HCT116 (cell line): ENCODE results near the gene ABHD16A. TPM values are rescaled to one million over a fixed set of nuclear protein-coding genes. Genes with fewer than 3 reads are reported as not detected.

Source experiments
- ATAC-seq: fragments of 200-7000 bp; cut with Tn5 transposase; 2 replicates; pipeline ENCODE4 v1.9.1; 2020; ENCODE audit warnings: mild to moderate bottlenecking, moderate library complexity
- BruUV-seq: library from RNA; stranded (reverse); fragments of 400-500 nt; replicated peaks from 2 replicates; lab custom pipeline; 2021; lab: Mats Ljungman, UMichigan
- CTCF ChIA-PET: fragments of 300-600 bp; sonication (Branson Sonifier 250); formaldehyde crosslinking; loops from one replicate; lab custom pipeline; 2021; ENCODE audit warnings: antibody characterized with exemption; lab: Charles Lee
- POLR2A ChIA-PET: fragments of 300-600, 350-600 bp; sonication (Branson Sonifier 250); formaldehyde crosslinking; loops from one replicate; lab custom pipeline; 2021; ENCODE audit warnings: antibody characterized with exemption; lab: Charles Lee
- RAD21 ChIA-PET, 2 experiments: fragments of 300-600 bp; sonication (Branson Sonifier 250); formaldehyde crosslinking; loops; one replicate each; lab custom pipeline; 2023; ENCODE audit warnings: low total read pairs in 2 of 2; ENCODE audit not compliant: uncharacterized antibody in 2 of 2, unreplicated experiment in 2 of 2, low non-redundant PET in 1 of 2; lab: Charles Lee
- DNase-seq: peaks from one replicate; pipeline ENCODE4 v3.0.0-alpha.2; 2010; ENCODE audit warnings: low read depth, low spot score
- H2AFZ ChIP-seq: fragments of 200-600 bp; shearing (Covaris generic), sonication (generic); 2 replicates; pipeline ENCODE4 v1.6.1; 2017; ENCODE audit warnings: low read depth, mixed run types, mixed read lengths, antibody characterized with exemption, low read length; ENCODE audit not compliant: poor library complexity, severe bottlenecking
- H3K27ac ChIP-seq: 2 replicates; pipeline ENCODE4 v1.5.1; 2012; ENCODE audit warnings: low read depth, low read length
- H3K27me3 ChIP-seq: fragments of 200-600 bp; sonication (generic); 2 replicates; pipeline ENCODE4 v1.6.1; 2016; ENCODE audit warnings: mixed run types, low read length, mixed read lengths; ENCODE audit not compliant: insufficient read depth
- H3K36me3 ChIP-seq, 2 experiments: fragments of 200-500 bp in 1 of 2; fragments of 200-600 bp in 1 of 2; sonication (Bioruptor generic) in 1 of 2; sonication (generic) in 1 of 2; 2 replicates each; pipeline versions ENCODE4 v1.5.1 to v1.6.1; 2014 to 2016; ENCODE audit warnings: low read length in 2 of 2, inconsistent platforms in 1 of 2, mixed read lengths in 1 of 2, mixed run types in 1 of 2; ENCODE audit not compliant: insufficient read depth in 2 of 2, control insufficient read depth in 1 of 2
- H3K4me1 ChIP-seq, 2 experiments: fragments of 200-600 bp in 1 of 2; sonication (generic) in 1 of 2; 2 replicates each; pipeline versions ENCODE4 v1.5.1 to v1.6.1; 2012 to 2017; ENCODE audit warnings: low read length in 2 of 2, inconsistent platforms in 1 of 2, mild to moderate bottlenecking in 1 of 2, mixed read lengths in 1 of 2, mixed run types in 1 of 2, moderate library complexity in 1 of 2; ENCODE audit not compliant: insufficient read depth in 2 of 2, control insufficient read depth in 1 of 2
- H3K4me2 ChIP-seq: fragments of 200-600 bp; sonication (generic); 2 replicates; pipeline ENCODE4 v1.6.1; 2017; ENCODE audit warnings: mixed run types, low read length, mixed read lengths
- H3K4me3 ChIP-seq, 2 experiments: fragments of 200-600 bp in 1 of 2; sonication (generic) in 1 of 2; replicated peaks in 1 of 2; 2 replicates each; pipeline ENCODE4 v1.5.1; 2011 to 2016; ENCODE audit warnings: low read length in 2 of 2, control low read depth in 1 of 2, low read depth in 1 of 2, mild to moderate bottlenecking in 1 of 2, mixed read lengths in 1 of 2, mixed run types in 1 of 2
- H3K79me2 ChIP-seq: fragments of 200-600 bp; sonication (generic); 2 replicates; pipeline ENCODE4 v1.6.1; 2017; ENCODE audit warnings: mild to moderate bottlenecking, mixed run types, low read length, moderate library complexity, mixed read lengths; ENCODE audit not compliant: insufficient read depth
- H3K9ac ChIP-seq: fragments of 200-600 bp; sonication (generic); 2 replicates; pipeline ENCODE4 v1.6.1; 2016; ENCODE audit warnings: low read length, mixed read lengths
- H3K9me2 ChIP-seq: fragments of 200-600 bp; sonication (generic), shearing (Covaris generic); 2 replicates; pipeline ENCODE4 v1.6.1; 2017; ENCODE audit warnings: mixed run types, mild to moderate bottlenecking, moderate library complexity; ENCODE audit not compliant: insufficient read depth
- H3K9me3 ChIP-seq, 2 experiments: fragments of 200-500 bp in 1 of 2; fragments of 200-600 bp in 1 of 2; sonication (Bioruptor generic) in 1 of 2; sonication (generic) in 1 of 2; 2 replicates each; pipeline ENCODE4 v1.6.1; 2014 to 2017; ENCODE audit warnings: low read length in 2 of 2, mixed read lengths in 2 of 2, inconsistent platforms in 1 of 2, low read depth in 1 of 2, mild to moderate bottlenecking in 1 of 2, mixed run types in 1 of 2, moderate library complexity in 1 of 2; ENCODE audit not compliant: control insufficient read depth in 1 of 2, insufficient read depth in 1 of 2
- H4K20me1 ChIP-seq: fragments of 200-600 bp; sonication (generic), shearing (Covaris generic); 2 replicates; pipeline ENCODE4 v1.6.1; 2017; ENCODE audit warnings: mixed run types, mild to moderate bottlenecking, moderate library complexity; ENCODE audit not compliant: insufficient read depth
- EGR1 ChIP-seq: IDR thresholded peaks from 2 replicates; pipeline ENCODE4 v1.6.1; 2012; ENCODE audit warnings: low read depth
- FOSL1 ChIP-seq: IDR thresholded peaks from 2 replicates; pipeline ENCODE4 v1.6.1; 2012; ENCODE audit warnings: low read depth
- POLR2AphosphoS5 ChIP-seq: IDR thresholded peaks from 2 replicates; pipeline ENCODE4 v1.6.1; 2011; ENCODE audit warnings: mild to moderate bottlenecking, low read depth, low read length, moderate library complexity
- SRF ChIP-seq: IDR thresholded peaks from 2 replicates; pipeline ENCODE4 v1.6.1; 2012; ENCODE audit warnings: low read depth
- intact Hi-C: fragments of 100-400 bp; cut with micrococcal nuclease; formaldehyde crosslinking; loops from 2 replicates; pipeline ENCODE4 v1.10.0; 2022
- total RNA-seq: library from RNA; stranded (reverse); gene quantifications from one replicate; pipeline ENCODE4 v1.2.1, GENCODE V29; 2021; ENCODE audit not compliant: unreplicated experiment
- TF ChIP-seq, protein P1 (sequence below): IDR thresholded peaks from 2 replicates; pipeline ENCODE4 v1.6.1; 2012
- TF ChIP-seq, protein P2 (sequence below), 3 experiments: fragments of 200-600 bp in 1 of 3; sonication (generic) in 1 of 3; IDR thresholded peaks in 2 of 3; conservative IDR thresholded peaks in 1 of 3; 2 replicates each; pipeline ENCODE4 v1.5.1; 2012 to 2017; ENCODE audit warnings: low read depth in 2 of 3, low read length in 2 of 3, antibody characterized with exemption in 1 of 3, borderline replicate concordance in 1 of 3, control low read depth in 1 of 3, mild to moderate bottlenecking in 1 of 3, mixed read lengths in 1 of 3, mixed run types in 1 of 3, moderate library complexity in 1 of 3; ENCODE audit not compliant: insufficient read depth in 1 of 3
- TF ChIP-seq, protein P3 (sequence below): IDR thresholded peaks from 2 replicates; pipeline ENCODE4 v1.6.1; 2012; ENCODE audit warnings: low read depth

ABHD16A gene
- total RNA-seq, 1 experiment from 2014 or later, result 32.4 TPM

GRCh38 chr6:31729515-31729978 is 26.4 kb upstream of the ABHD16A start:
- CTCF ChIA-PET, result interaction anchor here (0.6 to 2.3 kb wide), 4 partner anchors 9 to 133 kb away, joined by 3 to 13 read pairs (median 8); partner anchors contain the start of gene NEU1
- H3K36me3 ChIP-seq, result peaks cover 28 to 31% of the 10 kb centered on the region in 2 experiments

More at GRCh38 chr6:31729515-31729978, 26.4 kb upstream of the ABHD16A start:
- intact Hi-C loops, result no loop called here
- Histone ChIP-seq H3K27me3 (no peaks in the 10 kb centered on the region), H3K9me3 (no peaks in the 10 kb centered on the region), H2AFZ (no peak overlapping the region), H4K20me1 (no peaks in the 10 kb centered on the region; the same call in 1 of the 2 replicates), H3K27ac (peak overlapping the region; percentile 90), H3K79me2 (peaks cover 24% of the 10 kb centered on the region), H3K4me2 (peak overlapping the region; percentile 98), H3K4me1 (peaks cover 12 to 35% of the 10 kb centered on the region in 2 experiments), H3K9me2 (no peaks in the 10 kb centered on the region), H3K9ac (peak overlapping the region; percentile 72), H3K4me3 (peak overlapping the region; percentile 70 to 72)
- ChIA-PET POLR2A (interaction anchor here (0.6 to 2.2 kb wide), 5 partner anchors 10 to 98 kb away, joined by 3 to 12 read pairs (median 8); partner anchors contain the start of genes ABHD16A, HSPA1B, LY6G5C and MSH5), RAD21 (interaction anchor here in 1 of 2 experiments (0.6 to 0.7 kb wide), 2 partner anchors 18 to 26 kb away, joined by 3 read pairs; partner anchors contain the start of gene ABHD16A)
- DNase-seq (peak; percentile 70), ATAC-seq (peak; percentile 82)
- no TSS peak for BruUV-seq
- TF ChIP-seq, protein P1, sequence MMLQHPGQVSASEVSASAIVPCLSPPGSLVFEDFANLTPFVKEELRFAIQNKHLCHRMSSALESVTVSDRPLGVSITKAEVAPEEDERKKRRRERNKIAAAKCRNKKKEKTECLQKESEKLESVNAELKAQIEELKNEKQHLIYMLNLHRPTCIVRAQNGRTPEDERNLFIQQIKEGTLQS, result no peak
- TF ChIP-seq, protein P2, sequence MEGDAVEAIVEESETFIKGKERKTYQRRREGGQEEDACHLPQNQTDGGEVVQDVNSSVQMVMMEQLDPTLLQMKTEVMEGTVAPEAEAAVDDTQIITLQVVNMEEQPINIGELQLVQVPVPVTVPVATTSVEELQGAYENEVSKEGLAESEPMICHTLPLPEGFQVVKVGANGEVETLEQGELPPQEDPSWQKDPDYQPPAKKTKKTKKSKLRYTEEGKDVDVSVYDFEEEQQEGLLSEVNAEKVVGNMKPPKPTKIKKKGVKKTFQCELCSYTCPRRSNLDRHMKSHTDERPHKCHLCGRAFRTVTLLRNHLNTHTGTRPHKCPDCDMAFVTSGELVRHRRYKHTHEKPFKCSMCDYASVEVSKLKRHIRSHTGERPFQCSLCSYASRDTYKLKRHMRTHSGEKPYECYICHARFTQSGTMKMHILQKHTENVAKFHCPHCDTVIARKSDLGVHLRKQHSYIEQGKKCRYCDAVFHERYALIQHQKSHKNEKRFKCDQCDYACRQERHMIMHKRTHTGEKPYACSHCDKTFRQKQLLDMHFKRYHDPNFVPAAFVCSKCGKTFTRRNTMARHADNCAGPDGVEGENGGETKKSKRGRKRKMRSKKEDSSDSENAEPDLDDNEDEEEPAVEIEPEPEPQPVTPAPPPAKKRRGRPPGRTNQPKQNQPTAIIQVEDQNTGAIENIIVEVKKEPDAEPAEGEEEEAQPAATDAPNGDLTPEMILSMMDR (IDR thresholded peaks at IDR 0.05 in 2 of 3, conservative IDR thresholded peaks at IDR 0.05 in 1 of 3; ENCODE audit: borderline replicate concordance in 1 of 3, insufficient read depth in 1 of 3, low read depth in 2 of 3, low read length in 2 of 3), result peak in 2 of 3 experiments; percentile 50 to 64; a peak in 1 of 6 replicates
- TF ChIP-seq, protein P3, sequence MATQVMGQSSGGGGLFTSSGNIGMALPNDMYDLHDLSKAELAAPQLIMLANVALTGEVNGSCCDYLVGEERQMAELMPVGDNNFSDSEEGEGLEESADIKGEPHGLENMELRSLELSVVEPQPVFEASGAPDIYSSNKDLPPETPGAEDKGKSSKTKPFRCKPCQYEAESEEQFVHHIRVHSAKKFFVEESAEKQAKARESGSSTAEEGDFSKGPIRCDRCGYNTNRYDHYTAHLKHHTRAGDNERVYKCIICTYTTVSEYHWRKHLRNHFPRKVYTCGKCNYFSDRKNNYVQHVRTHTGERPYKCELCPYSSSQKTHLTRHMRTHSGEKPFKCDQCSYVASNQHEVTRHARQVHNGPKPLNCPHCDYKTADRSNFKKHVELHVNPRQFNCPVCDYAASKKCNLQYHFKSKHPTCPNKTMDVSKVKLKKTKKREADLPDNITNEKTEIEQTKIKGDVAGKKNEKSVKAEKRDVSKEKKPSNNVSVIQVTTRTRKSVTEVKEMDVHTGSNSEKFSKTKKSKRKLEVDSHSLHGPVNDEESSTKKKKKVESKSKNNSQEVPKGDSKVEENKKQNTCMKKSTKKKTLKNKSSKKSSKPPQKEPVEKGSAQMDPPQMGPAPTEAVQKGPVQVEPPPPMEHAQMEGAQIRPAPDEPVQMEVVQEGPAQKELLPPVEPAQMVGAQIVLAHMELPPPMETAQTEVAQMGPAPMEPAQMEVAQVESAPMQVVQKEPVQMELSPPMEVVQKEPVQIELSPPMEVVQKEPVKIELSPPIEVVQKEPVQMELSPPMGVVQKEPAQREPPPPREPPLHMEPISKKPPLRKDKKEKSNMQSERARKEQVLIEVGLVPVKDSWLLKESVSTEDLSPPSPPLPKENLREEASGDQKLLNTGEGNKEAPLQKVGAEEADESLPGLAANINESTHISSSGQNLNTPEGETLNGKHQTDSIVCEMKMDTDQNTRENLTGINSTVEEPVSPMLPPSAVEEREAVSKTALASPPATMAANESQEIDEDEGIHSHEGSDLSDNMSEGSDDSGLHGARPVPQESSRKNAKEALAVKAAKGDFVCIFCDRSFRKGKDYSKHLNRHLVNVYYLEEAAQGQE, result no peak
- TF ChIP-seq SRF, result no peak
- peak; percentile 73; the same call in 1 of the 2 replicates for TF ChIP-seq POLR2AphosphoS5
- no peak for TF ChIP-seq EGR1
- TF ChIP-seq FOSL1, result no peak
